GM18507 (cell line): ENCODE results near the gene TUT7.
A peak's percentile ranks its signal among the peaks of the same experiment; 100 is the strongest.

Experiments used
- DNase-seq: peaks from one replicate; pipeline ENCODE4 v3.0.0; 2011; ENCODE audit warnings: low read depth; ENCODE audit not compliant: insufficient read length; ENCODE audit errors: extremely low spot score
- FAIRE-seq: peaks from 2 replicates; lab custom pipeline; 2011; peaks lifted over from hg19 to GRCh38; lab: Jason Lieb, UNC

The TUT7 gene

DNA sequence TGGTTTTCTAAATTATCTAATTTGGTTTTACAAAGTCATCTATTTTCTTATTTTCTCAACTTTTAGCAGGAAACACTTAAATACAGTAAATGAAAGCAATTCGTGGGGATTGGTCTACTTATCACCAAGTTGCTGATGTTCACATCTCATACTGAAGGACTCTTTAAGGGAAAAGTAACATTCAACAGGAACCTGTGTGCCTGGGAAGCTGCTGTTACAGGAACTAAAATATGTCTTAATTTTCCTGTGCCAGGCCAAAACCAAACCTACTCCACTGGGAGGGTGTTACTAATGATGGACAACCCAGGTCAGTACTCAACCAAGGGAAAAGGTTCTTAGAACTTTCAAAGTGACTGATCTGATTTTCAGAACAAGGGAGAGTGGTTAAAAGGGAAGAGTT is 77.1 kb downstream of the TUT7 start:
- no peak for FAIRE-seq

DNA sequence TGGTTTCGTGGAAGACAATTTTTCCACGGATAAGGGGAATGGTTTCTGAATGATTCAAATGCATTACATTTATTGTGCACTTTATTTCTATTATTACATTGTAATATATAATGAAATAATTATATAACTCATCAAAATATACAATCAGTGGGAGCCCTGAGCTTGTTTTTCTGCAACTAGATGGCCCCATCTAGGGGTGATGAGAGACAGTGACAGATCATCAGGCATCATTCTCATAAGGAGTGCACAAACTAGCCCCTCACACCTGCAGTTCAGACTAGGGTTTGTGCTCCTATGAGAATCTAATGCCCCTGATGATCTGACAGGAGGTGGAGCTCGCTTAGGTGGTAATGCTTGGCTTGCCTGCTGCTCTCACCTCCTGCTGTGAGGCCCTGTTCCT is 78.2 kb downstream of the TUT7 start:
- DNase-seq, result no peak
- no peak for FAIRE-seq

More for the DNA sequence above, 77.1 kb downstream of the TUT7 start:
- no peak for DNase-seq

DNA sequence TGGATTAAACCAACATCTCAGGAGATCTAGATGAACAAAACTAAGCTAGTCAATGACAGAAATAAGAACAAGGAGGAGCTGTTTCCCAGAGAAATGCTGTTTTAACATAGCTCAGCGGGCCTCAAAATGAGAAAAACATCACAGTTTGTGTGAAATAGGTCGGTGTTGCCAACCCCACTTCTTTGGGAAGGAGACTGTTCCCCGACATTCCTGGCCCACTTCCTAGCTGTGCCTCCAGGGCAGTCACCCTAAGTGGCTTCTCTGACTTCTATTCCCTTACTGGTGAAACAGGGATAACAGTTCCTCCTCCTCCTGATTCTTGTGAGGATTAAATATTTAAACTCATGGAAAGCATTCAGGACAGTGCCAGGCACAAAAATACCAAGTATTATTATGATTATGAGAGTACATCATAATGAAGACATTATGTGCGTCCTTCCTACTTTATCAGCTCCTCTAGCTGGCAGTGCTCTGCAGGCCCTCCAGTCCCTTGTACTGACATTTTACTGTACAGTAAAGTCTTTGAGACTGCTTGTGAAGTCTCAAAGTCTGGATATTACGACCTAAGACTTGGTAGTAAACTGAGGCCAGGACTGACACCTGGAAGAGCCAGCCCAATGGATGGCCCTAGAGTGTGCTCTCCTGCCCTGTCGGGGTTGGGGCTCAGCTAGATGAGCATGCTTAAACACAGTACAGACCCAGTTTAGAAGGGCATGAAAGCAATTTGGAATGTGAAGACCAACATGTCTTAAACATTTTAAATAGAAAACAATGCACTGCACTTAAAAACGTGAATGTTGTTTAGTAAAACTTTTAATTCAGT is 79.2 kb downstream of the TUT7 start:
- DNase-seq (no peak), FAIRE-seq (no peak)

DNA sequence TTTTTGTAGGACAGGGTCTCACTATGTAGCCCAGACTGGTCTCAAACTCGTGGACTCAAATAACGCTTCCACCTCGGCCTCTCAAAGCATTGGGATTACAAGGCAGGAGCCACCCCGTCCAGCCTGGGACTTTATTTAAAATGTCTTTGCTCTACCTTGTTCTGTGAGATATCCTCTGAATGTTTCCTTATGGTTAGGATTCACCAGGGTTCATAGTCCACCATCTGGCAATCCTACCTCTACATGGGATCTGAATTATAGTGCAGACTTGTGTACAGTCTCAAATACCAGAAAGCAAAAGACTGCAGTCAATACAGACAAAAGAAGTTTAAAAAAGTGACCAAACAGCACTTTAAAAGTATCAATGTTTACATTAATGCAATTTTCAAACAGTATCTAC is 82.0 kb downstream of the TUT7 start:
- FAIRE-seq, result no peak
- DNase-seq, result no peak

DNA sequence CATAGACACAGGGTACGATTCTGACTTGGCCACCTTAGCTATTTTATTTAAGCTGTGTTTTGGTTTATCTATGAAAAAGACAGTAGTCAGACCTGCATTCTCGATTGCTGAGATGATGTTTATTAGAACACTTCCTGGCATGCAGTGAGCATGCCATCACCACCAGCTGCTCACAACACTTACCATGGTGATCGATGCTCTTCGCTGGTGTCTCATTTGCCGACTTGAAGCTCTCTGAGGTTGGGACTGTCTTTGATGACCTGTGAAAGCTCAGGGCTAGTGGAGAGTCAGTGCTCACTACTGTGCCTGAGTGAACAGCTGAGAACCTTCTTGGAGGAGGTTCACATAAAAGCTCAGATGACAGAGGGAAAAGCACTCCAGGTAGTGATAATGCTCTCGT is 90.3 kb downstream of the TUT7 start:
- DNase-seq, result no peak
- FAIRE-seq, result no peak

DNA sequence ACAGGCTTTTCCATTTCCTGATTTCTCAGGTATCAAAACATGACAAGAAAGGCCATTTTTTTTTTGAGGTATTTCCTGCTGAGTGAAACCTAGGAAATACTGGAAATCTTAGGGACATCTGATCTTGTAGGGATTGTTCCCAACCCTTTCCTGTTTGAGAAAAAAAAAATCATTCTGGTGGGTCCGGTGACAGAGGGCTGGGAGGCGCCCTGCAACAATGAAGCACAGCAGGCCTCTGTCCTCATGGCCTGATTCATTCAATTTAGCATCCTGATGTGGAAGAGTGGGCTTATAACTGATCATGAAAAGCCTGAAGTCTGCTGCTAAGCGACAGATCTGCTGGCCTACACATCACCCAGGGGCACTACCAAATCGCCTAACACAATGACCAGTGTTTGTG is 91.7 kb downstream of the TUT7 start:
- DNase-seq (no peak), FAIRE-seq (no peak)

DNA sequence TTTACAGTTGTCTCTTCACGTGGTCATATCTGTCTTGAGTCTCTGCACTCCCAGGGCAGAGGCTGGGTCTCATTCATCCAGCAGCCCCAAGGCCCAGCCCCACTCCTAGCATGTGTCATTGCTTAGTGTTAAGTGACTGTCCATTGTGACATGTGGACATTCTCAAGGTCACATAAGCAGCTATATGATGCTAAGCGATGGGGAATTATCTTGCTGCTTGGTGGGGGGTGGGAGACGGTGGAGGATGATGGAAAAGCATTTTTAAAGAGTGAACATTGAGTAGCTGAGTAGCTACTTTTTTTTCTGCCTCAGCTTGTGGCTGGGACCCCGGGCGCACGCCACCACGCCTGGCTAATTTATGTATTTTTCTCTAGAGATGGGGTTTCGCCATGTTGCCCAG is 94.7 kb downstream of the TUT7 start, which contains the start of gene C9orf153:
Gene C9orf153, minus strand, starts transcription at position 101 of the 400 bp plus-strand sequence. CDS start 30,054 bp downstream, outside the sequence.
- DNase-seq (no peak), FAIRE-seq (no peak)

DNA sequence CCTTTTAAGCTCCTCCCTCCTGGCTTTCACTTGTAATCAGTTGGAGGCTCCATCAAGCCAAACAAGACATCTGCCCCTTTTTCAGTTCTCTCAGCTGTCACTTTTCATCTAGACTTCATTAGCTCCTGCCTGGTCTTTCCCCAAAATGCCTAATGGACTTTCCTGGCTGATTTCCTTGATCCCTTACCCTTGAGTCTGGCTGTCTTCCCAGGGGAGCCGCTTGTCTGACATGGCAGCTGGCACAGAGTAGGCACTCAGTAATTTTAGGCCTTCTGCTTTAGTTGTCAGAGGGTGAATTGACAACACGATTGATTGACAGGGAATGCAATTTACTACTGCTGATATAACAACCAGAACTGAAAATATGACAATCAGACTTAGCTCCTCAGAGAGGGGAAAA is 96.8 kb downstream of the TUT7 start:
- FAIRE-seq (no peak), DNase-seq (no peak)

DNA sequence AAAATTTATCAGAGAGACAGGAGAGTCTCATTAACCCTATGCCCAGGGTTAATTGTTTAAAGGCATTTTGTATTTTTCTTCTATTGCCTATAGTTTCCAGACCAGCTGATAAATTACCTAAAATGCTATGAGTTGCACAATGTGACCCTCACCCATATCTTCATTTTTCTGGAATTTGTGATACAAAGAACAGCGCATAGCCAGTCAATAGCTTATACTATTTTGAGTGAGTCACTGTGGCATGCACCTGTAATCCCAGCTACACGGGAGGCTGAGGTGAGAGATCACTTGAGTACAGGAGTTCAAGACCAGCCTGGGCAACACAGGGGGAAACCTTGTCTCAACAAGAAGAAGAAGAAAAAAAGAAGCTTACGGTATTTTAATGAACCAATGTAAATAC is 97.6 kb downstream of the TUT7 start:
- DNase-seq (no peak), FAIRE-seq (no peak)

DNA sequence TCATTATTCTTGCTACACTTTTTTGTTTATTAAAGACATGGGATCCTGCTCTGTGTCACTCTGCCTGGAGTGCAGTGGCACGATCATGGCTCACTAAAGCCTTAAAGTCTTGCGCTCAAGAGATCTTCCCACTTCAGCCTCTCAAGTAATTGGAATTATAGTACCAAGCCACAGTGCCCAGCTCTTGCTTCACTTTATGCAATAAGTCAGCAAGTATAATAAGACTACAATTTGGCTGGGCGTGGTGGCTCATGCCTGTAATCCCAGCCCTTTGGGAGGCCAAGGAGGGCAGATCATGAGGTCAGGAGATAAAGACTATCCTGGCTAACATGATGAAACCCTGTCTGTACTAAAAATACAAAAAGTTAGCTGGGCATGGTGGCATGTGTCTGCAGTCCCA is 100.6 kb downstream of the TUT7 start:
- FAIRE-seq (no peak), DNase-seq (no peak)

DNA sequence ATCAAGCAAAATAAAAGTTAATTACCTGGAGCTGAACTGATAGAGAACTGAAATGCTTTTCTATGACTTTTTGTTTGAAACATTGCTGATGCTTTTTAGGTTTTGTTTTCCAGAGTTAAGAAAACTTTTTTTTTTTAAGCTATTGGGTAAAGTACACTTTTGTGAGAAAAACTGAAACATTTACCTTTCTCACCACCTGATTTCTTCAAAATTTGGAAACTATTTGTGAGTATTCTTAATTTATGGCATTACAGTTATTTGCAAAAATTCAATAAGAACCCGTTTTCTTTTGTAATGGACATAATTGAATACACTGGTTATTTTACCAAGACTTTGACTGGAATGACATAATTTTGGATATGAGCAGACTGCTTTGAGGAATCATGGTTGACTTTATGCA is 101.3 kb downstream of the TUT7 start:
- no peak for DNase-seq
- no peak for FAIRE-seq

DNA sequence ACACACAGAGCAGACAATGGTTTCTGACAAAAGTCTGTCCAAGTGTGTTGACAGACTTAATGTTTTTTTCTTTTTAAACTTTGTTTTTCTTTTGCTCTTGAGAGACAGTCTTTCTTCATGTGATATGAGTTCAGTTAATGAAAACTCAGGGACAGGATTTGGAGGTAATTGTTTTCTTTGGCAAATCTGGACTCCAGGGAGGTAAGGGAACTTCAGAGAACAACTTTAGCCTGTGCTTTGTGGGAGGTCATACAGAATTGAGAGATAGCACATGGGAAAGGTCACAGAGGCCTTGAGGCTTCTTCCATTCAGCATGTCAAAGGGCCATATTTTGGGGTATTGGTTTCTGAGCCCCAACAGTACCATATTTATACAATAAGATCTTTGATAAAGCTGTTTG is 104.1 kb downstream of the TUT7 start:
- DNase-seq, result no peak
- FAIRE-seq, result no peak

DNA sequence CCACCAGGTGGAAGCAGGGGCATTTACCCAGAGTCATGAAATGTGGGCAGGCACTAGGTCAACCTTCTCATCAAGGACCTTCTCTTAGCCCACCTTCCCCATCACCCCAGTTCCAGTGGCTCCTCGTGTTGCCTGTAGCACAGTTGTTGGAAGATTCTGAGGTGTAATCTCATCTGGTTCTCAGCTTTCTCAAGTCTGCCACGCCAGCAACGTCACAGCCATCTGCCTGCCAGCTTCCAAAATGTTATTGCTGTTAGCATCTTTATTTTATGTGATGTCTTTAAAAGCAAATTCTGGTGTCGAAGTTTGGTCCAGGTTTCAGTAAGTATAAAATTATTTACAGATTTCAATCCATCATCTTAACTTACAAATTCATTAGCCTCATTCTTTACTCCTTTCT is 105.5 kb downstream of the TUT7 start:
- no peak for DNase-seq
- no peak for FAIRE-seq

DNA sequence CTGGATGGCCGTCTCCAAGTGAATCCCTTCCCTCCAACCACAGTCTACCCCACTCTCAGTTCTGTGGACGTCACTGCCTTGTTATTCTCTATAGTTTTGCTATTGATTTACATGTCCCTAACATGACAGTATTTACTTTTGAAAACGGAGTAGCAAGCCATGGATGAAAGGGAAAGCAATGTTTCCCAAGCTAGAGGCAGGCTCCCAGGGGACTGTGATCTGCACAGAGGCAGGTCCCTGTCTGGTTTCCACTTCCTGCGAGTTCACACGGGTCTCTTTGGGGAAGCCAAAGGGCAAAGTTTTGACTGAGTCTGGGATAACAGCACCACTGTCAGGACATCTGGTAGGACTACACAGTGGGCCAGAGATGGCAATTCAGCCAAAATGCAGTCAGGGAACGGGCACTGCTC is 107.5 kb downstream of the TUT7 start:
- peak; percentile 32 for DNase-seq
- FAIRE-seq, result peak; percentile 86

DNA sequence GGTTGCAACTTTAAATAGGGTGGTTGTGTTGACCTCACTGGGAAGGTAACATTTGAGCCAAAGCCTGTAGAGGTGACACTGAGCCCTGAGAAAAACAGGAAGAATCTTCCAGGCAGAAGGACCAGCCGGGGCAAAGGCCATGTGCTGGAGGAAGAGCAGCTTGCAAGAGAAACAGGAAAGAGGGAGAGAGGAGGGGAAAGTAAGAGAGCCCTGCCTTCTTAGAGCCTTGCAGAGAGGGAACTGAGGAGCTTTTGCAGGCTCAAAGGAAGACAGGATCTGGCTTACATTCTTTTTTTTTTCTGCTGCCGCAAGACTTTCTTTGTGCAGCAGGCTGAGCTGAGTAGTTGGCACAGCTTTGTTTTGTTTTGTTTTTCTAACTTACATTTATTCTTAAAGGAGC is 112.1 kb downstream of the TUT7 start:
- FAIRE-seq, result no peak
- no peak for DNase-seq

DNA sequence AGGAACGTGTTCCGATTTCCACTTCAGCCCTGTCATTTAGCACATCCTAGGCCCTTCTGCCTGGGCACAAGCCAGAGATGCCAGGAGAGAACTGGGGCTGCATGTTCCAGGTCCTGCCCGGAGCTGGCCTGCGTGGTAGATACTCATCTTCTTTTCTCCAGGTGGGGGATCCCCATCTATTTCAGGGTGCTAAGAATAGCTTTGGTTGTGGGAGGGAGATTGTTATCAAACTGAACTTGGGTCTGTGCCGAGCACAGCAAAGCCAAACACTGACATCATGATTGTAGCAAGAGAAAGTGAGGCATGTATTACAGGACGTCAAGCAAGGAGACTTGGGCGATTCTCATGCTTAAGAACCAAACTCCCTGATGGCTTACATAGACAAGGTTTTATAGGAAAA is 113.0 kb downstream of the TUT7 start:
- no peak for DNase-seq
- no peak for FAIRE-seq

DNA sequence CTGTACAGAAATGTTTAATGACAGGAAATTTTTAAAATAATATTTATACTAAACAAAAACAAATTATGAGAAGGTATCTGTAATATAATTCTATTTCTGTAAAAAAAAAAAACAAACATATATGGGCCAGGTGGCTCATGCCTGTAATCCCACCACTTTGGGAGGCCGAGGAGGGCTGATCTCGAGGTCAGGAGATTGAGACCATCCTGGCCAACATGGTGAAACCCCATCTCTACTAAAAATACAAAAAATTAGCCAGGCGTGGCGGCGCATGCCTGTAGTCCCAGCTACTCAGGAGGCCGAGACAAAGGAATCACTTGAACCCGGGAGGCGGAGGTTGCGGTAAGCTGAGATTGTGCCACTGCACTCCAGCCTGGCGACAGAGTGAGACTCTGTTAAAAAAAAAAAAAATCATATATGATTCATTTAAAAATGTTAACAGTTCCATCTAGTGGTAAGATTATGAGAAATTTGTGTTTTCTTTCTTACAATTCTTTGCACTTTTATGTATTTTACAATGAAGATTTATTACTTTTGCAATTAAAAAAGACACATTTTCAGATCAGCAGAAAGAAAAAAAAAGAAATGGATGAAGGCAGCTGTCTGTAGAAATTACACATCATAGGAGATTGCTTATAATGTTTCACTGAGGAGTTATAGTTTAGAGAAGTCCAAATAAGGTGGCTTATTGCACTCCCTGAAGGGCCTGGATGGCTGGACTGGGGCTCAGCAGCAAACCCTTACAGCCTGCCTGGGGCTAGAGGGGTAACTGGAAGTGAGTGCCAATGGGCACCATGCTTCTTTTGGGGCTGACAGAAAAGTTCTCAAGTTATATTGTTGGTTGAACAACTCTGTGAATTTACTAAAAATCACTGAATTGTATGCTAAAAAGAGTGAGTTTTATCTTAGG is 115.1 kb downstream of the TUT7 start:
- DNase-seq (no peak), FAIRE-seq (no peak)
